ENCODE results near the gene PFKFB4. TPM values are rescaled to one million over a fixed set of nuclear protein-coding genes. Genes with fewer than 3 reads are reported as not detected.

Gene PFKFB4
- total RNA-seq, 2 experiments from 2014 or later = 0.98 to 2.5 TPM

GRCh38 chr3:48536116-48536515, 20.5 kb downstream of the PFKFB4 start:
- H3K9me3 ChIP-seq (ENCODE audit: control insufficient read depth in 1 of 2, insufficient read depth in 1 of 2, low read length in 2 of 2) = no peaks in the 10 kb centered on the region
- H3K27ac Mint-ChIP-seq = no peak overlapping the region
- CTCF ChIA-PET = no interaction called here
- peaks cover 2% of the 10 kb centered on the region for H3K36me3 ChIP-seq (ENCODE audit: insufficient read depth, low read length)
- no peaks in the 10 kb centered on the region for H3K4me1 Mint-ChIP-seq (ENCODE audit: low read depth)
- TF ChIP-seq CTCF (IDR thresholded peaks at IDR 0.05) = no peak
- intact Hi-C loops (cut with DNase I, micrococcal nuclease) = no loop called here
- H3K36me3 Mint-ChIP-seq (ENCODE audit: low read depth) = peaks cover 6% of the 10 kb centered on the region
- H3K9me3 Mint-ChIP-seq = no peaks in the 10 kb centered on the region
- H3K4me3 Mint-ChIP-seq = no peak overlapping the region
- no peaks in the 10 kb centered on the region for H3K27me3 Mint-ChIP-seq
- H3K27ac ChIP-seq (ENCODE audit: low read depth in 1 of 2, low read length in 2 of 2) = no peak overlapping the region
- H3K27me3 ChIP-seq (ENCODE audit: control insufficient read depth in 1 of 2, insufficient read depth in 2 of 2, low read length in 2 of 2) = no peaks in the 10 kb centered on the region
- POLR2A ChIA-PET = no interaction called here
- H3K4me3 ChIP-seq (ENCODE audit: low read length) = no peak overlapping the region
- no peaks in the 10 kb centered on the region for H3K4me1 ChIP-seq (ENCODE audit: insufficient read depth, low read length)
- DNase-seq (no peak), ATAC-seq (ENCODE audit: poor library complexity) (no peak)

GRCh38 chr3:48535578-48535977, 21.0 kb downstream of the PFKFB4 start:
- H3K4me1 Mint-ChIP-seq (ENCODE audit: low read depth) = no peaks in the 10 kb centered on the region
- POLR2A ChIA-PET = no interaction called here
- H3K36me3 ChIP-seq (ENCODE audit: insufficient read depth, low read length) = peaks cover 2% of the 10 kb centered on the region
- H3K27me3 Mint-ChIP-seq = no peaks in the 10 kb centered on the region
- ATAC-seq (ENCODE audit: poor library complexity) = no peak
- H3K27ac ChIP-seq (ENCODE audit: low read depth in 1 of 2, low read length in 2 of 2) = no peak overlapping the region
- no peaks in the 10 kb centered on the region for H3K4me1 ChIP-seq (ENCODE audit: insufficient read depth, low read length)
- no peak overlapping the region for H3K27ac Mint-ChIP-seq
- no peak overlapping the region for H3K4me3 ChIP-seq (ENCODE audit: low read length)
- no peak overlapping the region for H3K4me3 Mint-ChIP-seq
- CTCF ChIA-PET = no interaction called here
- H3K9me3 ChIP-seq (ENCODE audit: control insufficient read depth in 1 of 2, insufficient read depth in 1 of 2, low read length in 2 of 2) = no peaks in the 10 kb centered on the region
- H3K36me3 Mint-ChIP-seq (ENCODE audit: low read depth) = peaks cover 6% of the 10 kb centered on the region
- H3K9me3 Mint-ChIP-seq = no peaks in the 10 kb centered on the region
- intact Hi-C loops (cut with DNase I, micrococcal nuclease) = no loop called here
- DNase-seq = no peak
- TF ChIP-seq CTCF (IDR thresholded peaks at IDR 0.05) = no peak
- H3K27me3 ChIP-seq (ENCODE audit: control insufficient read depth in 1 of 2, insufficient read depth in 2 of 2, low read length in 2 of 2) = no peaks in the 10 kb centered on the region

GRCh38 chr3:48532977-48533337, 23.6 kb downstream of the PFKFB4 start:
- Mint-ChIP-seq H3K36me3 (ENCODE audit: low read depth) (peaks cover 3% of the 10 kb centered on the region), H3K27ac (no peak overlapping the region), H3K9me3 (no peaks in the 10 kb centered on the region), H3K4me1 (ENCODE audit: low read depth) (peaks cover 3% of the 10 kb centered on the region), H3K27me3 (no peaks in the 10 kb centered on the region), H3K4me3 (no peak overlapping the region)
- H3K4me3 ChIP-seq (ENCODE audit: low read length) = no peak overlapping the region
- POLR2A ChIA-PET = interaction anchor here (0.5 kb wide), 1 partner anchor 30 kb away, joined by 3 read pairs; no protein-coding TSS in a partner anchor
- H3K27ac ChIP-seq (ENCODE audit: low read depth in 1 of 2, low read length in 2 of 2) = no peak overlapping the region
- no peaks in the 10 kb centered on the region for H3K4me1 ChIP-seq (ENCODE audit: insufficient read depth, low read length)
- TF ChIP-seq CTCF (IDR thresholded peaks at IDR 0.05) = no peak
- intact Hi-C loops (cut with DNase I, micrococcal nuclease) = no loop called here
- H3K36me3 ChIP-seq (ENCODE audit: insufficient read depth, low read length) = peaks cover 2% of the 10 kb centered on the region
- no peaks in the 10 kb centered on the region for H3K9me3 ChIP-seq (ENCODE audit: control insufficient read depth in 1 of 2, insufficient read depth in 1 of 2, low read length in 2 of 2)
- ATAC-seq (ENCODE audit: poor library complexity) (no peak), DNase-seq (no peak)
- CTCF ChIA-PET = interaction anchor here (1.7 kb wide), 1 partner anchor 97 kb away, joined by 5 read pairs; no protein-coding TSS in a partner anchor
- no peaks in the 10 kb centered on the region for H3K27me3 ChIP-seq (ENCODE audit: control insufficient read depth in 1 of 2, insufficient read depth in 2 of 2, low read length in 2 of 2)
